HG03571 (cell line): ENCODE measurements around the gene ZNF592.

Experiments
- ATAC-seq: cut with Tn5 transposase; IDR thresholded peaks from one replicate; pipeline ENCODE4 v1.9.1; 2021; ENCODE audit not compliant: unreplicated experiment

ZNF592 gene

GRCh38 chr15:84824260-84825007 lies 76.0 kb downstream of the ZNF592 start:
- ATAC-seq: no peak

GRCh38 chr15:84826369-84826823 lies 78.0 kb downstream of the ZNF592 start:
- ATAC-seq: no peak

GRCh38 chr15:84827246-84827645 lies 78.9 kb downstream of the ZNF592 start:
- no peak for ATAC-seq

GRCh38 chr15:84828086-84828908 lies 79.9 kb downstream of the ZNF592 start:
- ATAC-seq: no peak

GRCh38 chr15:84829428-84829827 lies 81.0 kb downstream of the ZNF592 start:
- ATAC-seq: no peak

- no peak for ATAC-seq
These were observed 81.6 kb downstream of the ZNF592 start for GRCh38 chr15:84830036-84830435.

GRCh38 chr15:84831028-84831427 lies 82.6 kb downstream of the ZNF592 start:
- ATAC-seq: no peak

- no peak for ATAC-seq
These were observed 83.2 kb downstream of the ZNF592 start for GRCh38 chr15:84831613-84832012.

GRCh38 chr15:84832448-84833040 lies 84.2 kb downstream of the ZNF592 start:
- no peak for ATAC-seq

GRCh38 chr15:84833447-84834228 lies 85.2 kb downstream of the ZNF592 start:
- ATAC-seq: no peak

GRCh38 chr15:84834229-84834955 lies 86.0 kb downstream of the ZNF592 start:
- ATAC-seq: no peak

GRCh38 chr15:84834969-84835368 lies 86.6 kb downstream of the ZNF592 start:
- ATAC-seq: no peak

GRCh38 chr15:84835661-84836337 lies 87.4 kb downstream of the ZNF592 start:
- no peak for ATAC-seq

GRCh38 chr15:84836844-84837243 lies 88.5 kb downstream of the ZNF592 start:
- no peak for ATAC-seq

- ATAC-seq: no peak
These were observed 91.3 kb downstream of the ZNF592 start for GRCh38 chr15:84839714-84840113.

- no peak for ATAC-seq
These were observed 91.9 kb downstream of the ZNF592 start for GRCh38 chr15:84840255-84840654.

GRCh38 chr15:84840741-84841429 lies 92.5 kb downstream of the ZNF592 start:
- no peak for ATAC-seq

GRCh38 chr15:84842781-84843180 lies 94.4 kb downstream of the ZNF592 start:
- no peak for ATAC-seq

- ATAC-seq: no peak
These were observed 96.6 kb downstream of the ZNF592 start for GRCh38 chr15:84844964-84845363.
